NCI-H128 (cell line): ENCODE measurements around the gene PRKCQ.

ENCODE experiments used
- DNase-seq: peaks from one replicate; lab custom pipeline; 2025; ENCODE audit not compliant: unreplicated experiment; lab: John Stamatoyannopoulos, UW

PRKCQ gene

DNA sequence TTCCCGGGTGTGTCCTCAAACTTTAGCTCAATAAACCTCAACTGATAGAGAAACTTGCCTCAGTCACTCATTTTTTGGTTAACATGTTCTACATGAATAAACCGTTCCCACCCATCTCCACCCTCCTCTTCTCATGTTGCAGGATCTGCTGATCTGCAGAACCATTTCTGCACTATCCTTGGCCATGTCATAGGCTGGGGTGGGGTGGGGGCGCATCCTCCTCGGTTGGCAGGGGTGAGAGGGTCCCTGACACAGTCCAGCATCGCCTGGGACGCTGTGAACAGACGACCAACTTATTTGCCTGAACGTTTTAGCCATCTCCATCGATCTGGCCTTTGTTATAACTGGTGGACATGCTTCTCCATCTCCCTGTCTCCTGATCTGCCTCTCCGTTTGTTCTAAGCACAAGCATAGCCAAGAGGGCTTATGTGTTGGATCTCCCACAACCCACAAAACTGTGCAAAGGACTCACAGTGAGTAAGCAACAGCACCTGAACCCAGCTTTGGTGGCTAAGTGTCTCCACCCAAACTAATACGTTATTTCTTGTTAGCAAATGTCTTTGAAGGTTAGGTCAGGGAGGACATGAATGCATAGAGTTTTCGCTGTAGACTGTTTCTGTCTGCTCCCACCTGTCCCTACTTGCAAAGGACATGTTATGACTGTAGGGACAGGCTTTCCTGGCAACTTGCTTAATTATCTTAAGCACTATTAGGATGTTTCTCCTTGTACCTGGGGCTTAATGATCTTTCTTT lies 51.7 kb downstream of the PRKCQ start:
- no peak for DNase-seq

DNA sequence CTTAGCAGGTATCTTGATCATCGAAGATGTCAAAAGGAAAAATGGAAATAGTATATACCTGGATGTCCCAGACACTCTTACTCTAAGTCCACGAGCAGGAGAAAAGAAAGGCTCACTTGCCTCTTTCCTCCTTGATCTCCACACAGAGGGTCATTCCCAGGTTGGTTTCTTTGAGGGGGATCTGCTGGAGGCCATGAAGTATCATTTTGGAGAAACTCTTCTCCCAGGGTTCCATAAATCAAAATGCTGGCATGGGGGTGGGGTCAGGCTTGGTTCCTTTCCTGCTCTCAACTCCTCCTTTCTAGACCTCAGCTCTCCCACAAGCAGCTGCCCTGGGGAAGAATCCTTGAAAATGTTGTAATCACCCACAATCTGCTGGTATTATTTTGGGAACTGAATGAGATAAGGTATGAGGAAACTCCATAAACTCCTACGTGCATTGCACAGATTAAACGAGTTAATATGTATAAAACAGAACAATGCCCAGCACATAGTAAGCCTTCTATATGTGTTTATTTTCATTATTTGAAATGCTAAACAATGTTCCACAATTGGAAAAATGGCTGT lies 54.4 kb downstream of the PRKCQ start:
- DNase-seq = no peak

GRCh38 chr10:6522230-6522629 lies 57.8 kb downstream of the PRKCQ start:
- no peak for DNase-seq

DNA sequence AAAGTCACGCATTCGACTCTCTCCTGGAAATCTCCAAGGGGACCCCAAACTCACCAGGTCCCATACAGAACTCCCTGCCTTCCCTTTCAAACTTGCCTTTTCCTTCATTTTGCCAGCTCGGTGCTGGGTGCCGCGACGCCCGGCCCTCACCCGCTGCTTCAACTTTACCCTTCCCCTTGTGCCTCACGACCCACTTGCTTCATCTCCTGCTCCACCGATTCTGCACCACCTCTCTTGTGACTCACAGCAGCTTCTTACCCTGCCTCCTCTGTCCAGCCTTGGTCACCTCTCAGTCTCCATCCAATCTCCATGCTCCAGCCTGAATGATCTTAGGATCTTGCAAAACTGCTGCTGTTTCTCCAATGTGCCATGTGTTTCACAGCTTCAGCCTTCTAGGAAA lies 59.9 kb downstream of the PRKCQ start:
- DNase-seq = no peak

GRCh38 chr10:6518791-6519429 lies 61.2 kb downstream of the PRKCQ start:
- DNase-seq = no peak

- no peak for DNase-seq
These were observed 63.2 kb downstream of the PRKCQ start for GRCh38 chr10:6516929-6517284.

DNA sequence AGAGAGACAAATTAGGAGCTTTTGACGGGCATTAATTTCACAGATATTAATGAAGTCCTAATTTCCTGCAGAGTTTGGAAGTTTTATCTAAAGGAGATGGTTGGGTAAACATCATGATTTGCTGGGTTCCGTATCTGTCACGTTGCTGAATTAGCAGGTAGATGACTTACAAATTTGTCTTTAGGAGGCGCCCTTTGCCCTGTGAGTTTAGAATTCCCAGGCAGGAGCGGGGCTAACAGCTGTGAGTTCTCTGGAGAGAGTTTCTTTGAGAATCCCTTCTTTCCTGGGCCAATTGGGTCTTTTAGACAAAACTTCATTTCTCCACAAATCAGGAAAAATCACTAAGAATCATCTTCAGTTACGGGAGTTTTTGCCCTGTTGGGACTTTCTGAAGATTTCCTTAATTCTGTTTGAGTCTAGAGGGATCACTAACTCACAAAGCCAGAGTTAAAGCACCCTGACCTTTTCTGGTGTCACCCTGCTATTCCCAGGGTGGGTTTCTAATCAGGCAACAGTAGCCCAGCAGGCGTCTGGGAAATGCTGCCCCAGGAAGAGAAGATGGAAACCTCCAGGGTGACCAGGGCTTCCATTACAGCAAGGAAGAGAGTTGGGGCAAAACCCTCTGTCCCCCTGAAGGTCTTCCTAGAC lies 63.7 kb downstream of the PRKCQ start:
- DNase-seq = no peak

GRCh38 chr10:6514844-6515780 lies 65.0 kb downstream of the PRKCQ start:
- no peak for DNase-seq

GRCh38 chr10:6514180-6514579 lies 65.9 kb downstream of the PRKCQ start:
- no peak for DNase-seq

- no peak for DNase-seq
These were observed 66.6 kb downstream of the PRKCQ start for GRCh38 chr10:6513476-6513875.

GRCh38 chr10:6512182-6512581 lies 67.9 kb downstream of the PRKCQ start:
- DNase-seq = no peak

GRCh38 chr10:6511347-6511746 lies 68.7 kb downstream of the PRKCQ start:
- no peak for DNase-seq

- DNase-seq = no peak
These were observed 72.8 kb downstream of the PRKCQ start for GRCh38 chr10:6507311-6507710.

DNA sequence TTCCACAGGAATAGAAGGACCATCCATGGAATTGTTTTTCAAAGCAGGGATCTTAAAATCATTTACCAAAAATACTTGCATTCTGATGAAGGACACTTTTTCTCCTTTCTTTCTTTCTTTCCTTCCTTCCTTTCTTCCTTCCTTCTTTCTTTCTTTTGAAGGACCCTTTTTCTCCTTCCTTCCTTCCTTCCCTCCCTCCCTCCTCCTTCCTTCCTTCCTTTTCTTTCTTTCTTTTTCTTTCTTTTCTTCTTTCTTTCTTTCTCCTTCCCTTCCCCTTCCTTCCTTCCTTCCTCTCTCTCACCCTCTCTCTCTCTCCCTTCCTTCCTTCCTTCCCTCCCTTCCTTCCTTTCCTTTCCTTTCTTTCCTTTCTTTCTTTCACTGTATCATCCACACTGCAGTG lies 74.8 kb downstream of the PRKCQ start:
- DNase-seq = no peak

GRCh38 chr10:6504296-6504695 lies 75.8 kb downstream of the PRKCQ start:
- DNase-seq = no peak

DNA sequence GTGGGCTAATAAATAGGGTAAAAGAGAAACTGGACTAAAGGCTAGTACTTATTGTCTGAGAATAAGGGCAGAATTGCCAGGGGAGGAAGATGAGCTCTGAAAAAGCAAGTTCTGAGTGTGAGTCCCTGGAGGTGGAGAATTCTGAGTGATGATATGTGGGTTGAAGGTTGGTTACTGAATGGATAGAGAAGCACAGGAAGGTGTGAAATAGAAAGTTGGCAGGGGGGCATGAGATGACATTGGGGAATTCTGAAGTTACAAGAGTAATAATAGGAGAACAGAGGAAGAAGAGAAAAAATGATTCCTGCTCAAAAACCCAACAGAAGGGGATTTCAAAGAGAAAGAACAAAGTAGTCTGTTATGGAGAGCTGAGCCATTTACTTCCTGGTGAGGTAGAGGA lies 76.9 kb downstream of the PRKCQ start:
- no peak for DNase-seq

GRCh38 chr10:6501931-6502330 lies 78.1 kb downstream of the PRKCQ start:
- DNase-seq = no peak

DNA sequence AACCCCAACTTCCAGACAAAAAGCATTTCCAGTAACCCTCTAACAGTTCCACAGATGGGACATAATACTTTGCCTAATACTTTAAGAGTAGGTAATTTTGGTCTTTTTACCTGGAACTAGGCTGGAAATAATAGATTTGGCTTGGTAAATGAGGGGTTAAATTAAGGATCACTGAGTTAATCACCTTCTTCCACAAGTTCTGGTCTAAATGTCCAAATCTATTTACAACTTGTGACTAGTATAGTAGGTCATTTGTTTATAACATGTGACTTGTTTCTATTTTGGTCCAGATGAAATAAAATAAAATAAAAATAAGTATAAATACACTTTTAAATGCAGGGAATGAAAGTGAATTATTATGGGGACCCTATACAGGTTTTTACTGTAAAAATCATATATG lies 80.1 kb downstream of the PRKCQ start:
- DNase-seq = no peak

DNA sequence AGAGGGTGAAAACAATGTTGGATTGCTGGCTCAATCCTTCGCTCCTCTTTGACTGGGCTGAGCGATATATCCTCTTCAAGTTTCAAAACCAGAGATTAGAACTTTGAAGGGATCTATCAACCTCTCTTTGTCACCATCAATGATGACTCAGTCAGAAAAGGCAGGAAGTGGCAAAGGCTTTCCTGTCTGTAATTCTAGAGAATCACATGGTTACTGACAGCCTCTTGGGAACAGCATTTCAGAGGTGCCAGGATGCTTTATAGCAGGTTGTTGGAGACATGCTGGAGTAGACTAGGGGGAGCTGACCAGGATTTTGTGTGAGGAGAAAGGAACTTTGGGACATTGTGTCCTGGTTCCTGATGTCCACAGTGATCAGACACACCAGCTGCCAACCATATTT lies 81.3 kb downstream of the PRKCQ start:
- DNase-seq = no peak

- DNase-seq = no peak
These were observed 82.5 kb downstream of the PRKCQ start for GRCh38 chr10:6497620-6498019.
